ENCODE results near the gene DNAJC2. TPM values are rescaled to one million over a fixed set of nuclear protein-coding genes. Genes with fewer than 3 reads are reported as not detected.

Gene DNAJC2
- total RNA-seq, 1 donor from 2014 or later = 19.2 TPM

- TF ChIP-seq CTCF (IDR thresholded peaks at IDR 0.05; ENCODE audit: partially characterized antibody, unreplicated experiment) = no peak
- H3K4me3 Mint-ChIP-seq (ENCODE audit: unreplicated experiment) = no peak overlapping the region
- DNase-seq = no peak
- no peaks in the 10 kb centered on the region for H3K36me3 Mint-ChIP-seq (ENCODE audit: unreplicated experiment)
- peaks cover 1% of the 10 kb centered on the region for H3K27me3 Mint-ChIP-seq (ENCODE audit: unreplicated experiment)
- H3K4me1 Mint-ChIP-seq (ENCODE audit: low read depth, unreplicated experiment) = no peaks in the 10 kb centered on the region
- no peaks in the 10 kb centered on the region for H3K9me3 Mint-ChIP-seq (ENCODE audit: unreplicated experiment)
- H3K27ac Mint-ChIP-seq (ENCODE audit: unreplicated experiment) = no peak overlapping the region
These were observed 42.7 kb upstream of the DNAJC2 start for GRCh38 chr7:103387242-103387641.

- Mint-ChIP-seq H3K9me3 (ENCODE audit: unreplicated experiment) (no peaks in the 10 kb centered on the region), H3K4me1 (ENCODE audit: low read depth, unreplicated experiment) (no peaks in the 10 kb centered on the region), H3K27me3 (ENCODE audit: unreplicated experiment) (peaks cover 1% of the 10 kb centered on the region), H3K4me3 (ENCODE audit: unreplicated experiment) (no peak overlapping the region), H3K36me3 (ENCODE audit: unreplicated experiment) (no peaks in the 10 kb centered on the region), H3K27ac (ENCODE audit: unreplicated experiment) (no peak overlapping the region)
- DNase-seq = no peak
- TF ChIP-seq CTCF (IDR thresholded peaks at IDR 0.05; ENCODE audit: partially characterized antibody, unreplicated experiment) = no peak
These were observed 37.5 kb upstream of the DNAJC2 start for GRCh38 chr7:103382032-103382402.

GRCh38 chr7:103381280-103382031 is 36.9 kb upstream of the DNAJC2 start:
- no peaks in the 10 kb centered on the region for H3K4me1 Mint-ChIP-seq (ENCODE audit: low read depth, unreplicated experiment)
- no peak for DNase-seq
- H3K36me3 Mint-ChIP-seq (ENCODE audit: unreplicated experiment) = no peaks in the 10 kb centered on the region
- no peak for TF ChIP-seq CTCF (IDR thresholded peaks at IDR 0.05; ENCODE audit: partially characterized antibody, unreplicated experiment)
- peaks cover 1% of the 10 kb centered on the region for H3K27me3 Mint-ChIP-seq (ENCODE audit: unreplicated experiment)
- no peak overlapping the region for H3K4me3 Mint-ChIP-seq (ENCODE audit: unreplicated experiment)
- no peaks in the 10 kb centered on the region for H3K9me3 Mint-ChIP-seq (ENCODE audit: unreplicated experiment)
- H3K27ac Mint-ChIP-seq (ENCODE audit: unreplicated experiment) = no peak overlapping the region

- H3K4me1 Mint-ChIP-seq (ENCODE audit: low read depth, unreplicated experiment) = no peaks in the 10 kb centered on the region
- H3K4me3 Mint-ChIP-seq (ENCODE audit: unreplicated experiment) = no peak overlapping the region
- H3K27me3 Mint-ChIP-seq (ENCODE audit: unreplicated experiment) = peaks cover 1% of the 10 kb centered on the region
- H3K9me3 Mint-ChIP-seq (ENCODE audit: unreplicated experiment) = no peaks in the 10 kb centered on the region
- H3K27ac Mint-ChIP-seq (ENCODE audit: unreplicated experiment) = no peak overlapping the region
- TF ChIP-seq CTCF (IDR thresholded peaks at IDR 0.05; ENCODE audit: partially characterized antibody, unreplicated experiment) = no peak
- H3K36me3 Mint-ChIP-seq (ENCODE audit: unreplicated experiment) = no peaks in the 10 kb centered on the region
- no peak for DNase-seq
These were observed 36.0 kb upstream of the DNAJC2 start for GRCh38 chr7:103380395-103381191.

Measured in glutamatergic neuron (in vitro differentiated cells).